HepG2 (cell line): ENCODE data around the gene GART. TPM values are rescaled to one million over a fixed set of nuclear protein-coding genes. Genes with fewer than 3 reads are reported as not detected.

Experiments used
- ATF7 ChIP-seq, 2 experiments: fragments of 450-650 bp in 1 of 2; sonication (generic) in 1 of 2; formaldehyde crosslinking in 1 of 2; IDR thresholded peaks; 2 replicates each; pipeline versions ENCODE4 v1.4.0 to v1.6.1; 2016 to 2020; ENCODE audit warnings: antibody characterized with exemption in 1 of 2, mild to moderate bottlenecking in 1 of 2, missing genetic modification reagents in 1 of 2
- GLMP ChIP-seq: sonication (generic); formaldehyde crosslinking; IDR thresholded peaks from 2 replicates; pipeline ENCODE4 v1.9.0; 2021; ENCODE audit warnings: missing genetic modification reagents, mild to moderate bottlenecking, borderline replicate concordance
- HIC2 ChIP-seq: sonication (generic); formaldehyde crosslinking; IDR thresholded peaks from 2 replicates; pipeline ENCODE4 v1.9.0; 2022; ENCODE audit warnings: low read depth, missing genetic modification reagents
- HNRNPUL1 ChIP-seq: fragments of 200-400 bp; formaldehyde crosslinking; IDR thresholded peaks from 2 replicates; pipeline ENCODE4 v1.6.1; 2017; ENCODE audit warnings: low read depth, mild to moderate bottlenecking, low read length, moderate library complexity
- KLF9 ChIP-seq: IDR thresholded peaks from 2 replicates; pipeline ENCODE4 v1.6.1; 2016; ENCODE audit warnings: low read depth
- PAXIP1 ChIP-seq: sonication (generic); formaldehyde crosslinking; conservative IDR thresholded peaks from 2 replicates; pipeline ENCODE4 v1.4.0; 2020; ENCODE audit warnings: mild to moderate bottlenecking, missing genetic modification reagents, moderate library complexity
- PRDM4 ChIP-seq: sonication (generic); formaldehyde crosslinking; IDR thresholded peaks from 2 replicates; pipeline ENCODE4 v1.9.0; 2021; ENCODE audit warnings: missing genetic modification reagents, borderline replicate concordance
- RARA ChIP-seq: IDR thresholded peaks from 2 replicates; pipeline ENCODE4 v1.6.1; 2016; ENCODE audit warnings: missing genetic modification reagents, missing compliant biosample characterization
- SKI ChIP-seq: fragments of 450-650 bp; IDR thresholded peaks from one replicate; pipeline ENCODE4 v1.6.1; 2018; ENCODE audit warnings: mild to moderate bottlenecking; ENCODE audit not compliant: partially characterized antibody
- TBL1XR1 ChIP-seq: fragments of 150-350 bp; IDR thresholded peaks from 2 replicates; pipeline ENCODE4 v1.6.1; 2014; ENCODE audit warnings: borderline replicate concordance, low read length; ENCODE audit not compliant: partially characterized antibody
- YY1 ChIP-seq: IDR thresholded peaks from 2 replicates; pipeline ENCODE4 v1.6.1; 2011; ENCODE audit warnings: low read length, low read depth, moderate library complexity, mild to moderate bottlenecking; ENCODE audit not compliant: insufficient read depth, insufficient replicate concordance
- ZEB1 ChIP-seq: IDR thresholded peaks from 2 replicates; pipeline ENCODE4 v1.6.1; 2012; ENCODE audit warnings: mild to moderate bottlenecking, low read depth, inconsistent platforms; ENCODE audit not compliant: insufficient replicate concordance
- polyA plus RNA-seq, 8 experiments: library from polyadenylated mRNA; depleted of rRNA in 3 of 8; stranded (reverse) in 7 of 8; unstranded in 1 of 8; fragments of >200 nt; fragmentation: Illumina TruSeq in 4 of 8; extraction: Trizol in 4 of 8; gene quantifications; 2 replicates each; pipeline versions ENCODE4 v1.2.1 to v1.2.3, GENCODE V29; 2011 to 2016; ENCODE audit warnings: low read depth in 4 of 8, missing spikeins in 1 of 8, mixed read lengths in 1 of 8; ENCODE audit not compliant: insufficient read depth in 1 of 8
- total RNA-seq, 5 experiments: library from RNA; depleted of rRNA; stranded (reverse); fragments of >200 nt; fragmentation: Illumina TruSeq; extraction: Trizol; gene quantifications; 2 replicates each; pipeline ENCODE4 v1.2.3, GENCODE V29; 2016; ENCODE audit warnings: low read depth in 1 of 5
- TF ChIP-seq, protein P1 (sequence below): sonication (generic); formaldehyde crosslinking; IDR thresholded peaks from 2 replicates; pipeline ENCODE4 v1.5.0; 2020; ENCODE audit warnings: mild to moderate bottlenecking, missing genetic modification reagents
- TF ChIP-seq, protein P2 (sequence below): sonication (generic); formaldehyde crosslinking; IDR thresholded peaks from 2 replicates; pipeline ENCODE4 v1.8.0; 2022; ENCODE audit warnings: missing genetic modification reagents, low read depth, mild to moderate bottlenecking, borderline replicate concordance

Gene GART
- total and polyA plus RNA-seq, 2 of the 13 experiments (the other 11 are each of a cell fraction or from before 2014, with no cell fraction given): 17.9 to 109 TPM

DNA sequence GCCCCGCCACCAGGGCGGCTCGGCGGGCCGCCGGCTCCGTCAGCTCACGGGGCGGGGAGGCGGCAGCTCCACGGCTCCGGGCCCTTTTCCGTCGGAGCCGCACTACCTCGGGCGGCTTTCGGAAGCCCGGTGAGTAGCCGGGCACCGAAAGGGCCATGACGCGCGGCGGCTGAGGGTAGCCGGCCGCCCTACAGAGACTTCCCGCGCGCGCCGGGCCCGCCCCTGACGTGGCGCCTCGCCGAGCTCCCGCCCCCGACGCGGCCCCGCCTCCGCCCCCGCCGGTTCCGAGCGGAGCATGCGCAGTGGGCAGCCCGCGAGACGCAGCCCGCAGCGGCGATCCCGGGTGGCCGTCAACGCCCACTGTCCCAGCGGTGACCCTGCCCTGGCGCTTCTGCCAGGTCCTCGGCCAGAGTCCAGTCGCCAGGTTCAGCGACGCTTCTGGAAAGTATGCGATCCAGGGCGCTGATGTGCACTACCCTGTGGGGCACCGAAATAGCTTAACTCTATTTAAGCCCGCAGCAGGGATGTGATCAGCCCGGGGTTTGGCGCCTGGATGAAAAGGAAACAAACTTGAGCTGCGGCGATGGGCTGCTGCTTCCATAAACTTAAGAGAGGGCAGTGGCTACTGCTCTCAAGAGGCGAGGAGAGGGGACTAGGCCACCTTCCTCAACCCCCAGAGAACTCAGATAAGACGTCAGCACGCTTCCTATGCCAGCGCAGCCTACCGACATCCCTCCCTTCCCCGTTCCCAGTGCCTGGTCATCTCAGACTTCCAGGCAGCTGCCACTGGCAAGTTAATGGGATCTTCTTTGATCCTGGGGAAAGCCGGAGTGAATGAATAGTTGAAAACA, 46.8 kb upstream of the GART start, which contains the start of gene DONSON (continued):
- TF ChIP-seq YY1 (peak; percentile 61), PAXIP1 (CRISPR knock-in tag) (peak; percentile 75), KLF9 (CRISPR knock-in tag) (no peak), SKI (peak; percentile 63), ATF7 (IDR thresholded peaks at IDR 0.05) (no peak), ATF7 (CRISPR knock-in tag; IDR thresholded peaks at IDR 0.05) (no peak), RARA (CRISPR knock-in tag) (peak; percentile 99), PRDM4 (CRISPR knock-in tag) (no peak), ZEB1 (no peak), HNRNPUL1 (no peak), HIC2 (peak; percentile 72), TBL1XR1 (no peak), GLMP (CRISPR knock-in tag) (no peak)
- TF ChIP-seq, protein P1, sequence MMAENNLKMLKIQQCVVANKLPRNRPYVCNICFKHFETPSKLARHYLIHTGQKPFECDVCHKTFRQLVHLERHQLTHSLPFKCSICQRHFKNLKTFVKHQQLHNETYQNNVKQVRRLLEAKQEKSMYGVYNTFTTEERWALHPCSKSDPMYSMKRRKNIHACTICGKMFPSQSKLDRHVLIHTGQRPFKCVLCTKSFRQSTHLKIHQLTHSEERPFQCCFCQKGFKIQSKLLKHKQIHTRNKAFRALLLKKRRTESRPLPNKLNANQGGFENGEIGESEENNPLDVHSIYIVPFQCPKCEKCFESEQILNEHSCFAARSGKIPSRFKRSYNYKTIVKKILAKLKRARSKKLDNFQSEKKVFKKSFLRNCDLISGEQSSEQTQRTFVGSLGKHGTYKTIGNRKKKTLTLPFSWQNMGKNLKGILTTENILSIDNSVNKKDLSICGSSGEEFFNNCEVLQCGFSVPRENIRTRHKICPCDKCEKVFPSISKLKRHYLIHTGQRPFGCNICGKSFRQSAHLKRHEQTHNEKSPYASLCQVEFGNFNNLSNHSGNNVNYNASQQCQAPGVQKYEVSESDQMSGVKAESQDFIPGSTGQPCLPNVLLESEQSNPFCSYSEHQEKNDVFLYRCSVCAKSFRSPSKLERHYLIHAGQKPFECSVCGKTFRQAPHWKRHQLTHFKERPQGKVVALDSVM (CRISPR knock-in tag): no peak
- TF ChIP-seq, protein P2, sequence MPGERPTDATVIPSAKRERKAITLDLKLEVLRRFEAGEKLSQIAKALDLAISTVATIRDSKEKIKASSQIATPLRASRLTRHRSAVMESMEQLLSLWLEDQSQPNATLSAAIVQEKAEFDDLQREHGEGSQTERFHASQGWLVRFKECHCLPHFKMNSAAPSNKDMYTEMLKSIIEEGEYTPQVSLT (CRISPR knock-in tag): no peak
